ENCODE measurements around the gene TMEM154.

DNA sequence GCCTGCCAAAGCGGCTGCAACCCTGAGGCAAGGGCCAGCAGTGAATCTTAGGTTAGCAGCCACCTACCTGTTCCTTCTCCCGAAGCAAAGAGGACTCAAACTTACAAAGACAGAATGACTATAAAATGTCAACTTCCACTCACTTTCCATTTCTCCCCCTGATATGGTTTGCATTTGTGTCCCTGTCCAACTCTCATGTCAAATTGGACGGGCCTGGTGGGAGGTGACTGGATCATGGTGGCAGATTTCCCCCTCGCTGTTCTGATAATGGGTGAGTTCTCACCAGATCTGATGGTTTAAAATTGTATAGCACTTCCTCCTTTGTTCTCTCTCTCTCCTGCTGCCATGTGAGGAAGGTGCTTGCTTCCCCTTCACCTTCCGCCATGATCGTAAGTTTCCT, 35.3 kb upstream of the TMEM154 start:
- TF ChIP-seq, protein P1, sequence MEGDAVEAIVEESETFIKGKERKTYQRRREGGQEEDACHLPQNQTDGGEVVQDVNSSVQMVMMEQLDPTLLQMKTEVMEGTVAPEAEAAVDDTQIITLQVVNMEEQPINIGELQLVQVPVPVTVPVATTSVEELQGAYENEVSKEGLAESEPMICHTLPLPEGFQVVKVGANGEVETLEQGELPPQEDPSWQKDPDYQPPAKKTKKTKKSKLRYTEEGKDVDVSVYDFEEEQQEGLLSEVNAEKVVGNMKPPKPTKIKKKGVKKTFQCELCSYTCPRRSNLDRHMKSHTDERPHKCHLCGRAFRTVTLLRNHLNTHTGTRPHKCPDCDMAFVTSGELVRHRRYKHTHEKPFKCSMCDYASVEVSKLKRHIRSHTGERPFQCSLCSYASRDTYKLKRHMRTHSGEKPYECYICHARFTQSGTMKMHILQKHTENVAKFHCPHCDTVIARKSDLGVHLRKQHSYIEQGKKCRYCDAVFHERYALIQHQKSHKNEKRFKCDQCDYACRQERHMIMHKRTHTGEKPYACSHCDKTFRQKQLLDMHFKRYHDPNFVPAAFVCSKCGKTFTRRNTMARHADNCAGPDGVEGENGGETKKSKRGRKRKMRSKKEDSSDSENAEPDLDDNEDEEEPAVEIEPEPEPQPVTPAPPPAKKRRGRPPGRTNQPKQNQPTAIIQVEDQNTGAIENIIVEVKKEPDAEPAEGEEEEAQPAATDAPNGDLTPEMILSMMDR (IDR thresholded peaks at IDR 0.05; ENCODE audit: low read length) = no peak
- TF ChIP-seq EZH2 (IDR thresholded peaks at IDR 0.05; ENCODE audit: borderline replicate concordance, low read length) = no peak

Measured in OCI-LY1 (cell line).